Measurements from ENCODE around the gene KIAA1755.

Gene KIAA1755

GRCh38 chr20:38171675-38172043, 88.9 kb downstream of the KIAA1755 start:
- no peak overlapping the region for H3K4me3 ChIP-seq (ENCODE audit: low read depth, low read length)
- no peaks in the 10 kb centered on the region for H3K27me3 ChIP-seq (replicated peaks)
- DNase-seq, result no peak
- TF ChIP-seq CTCF (IDR thresholded peaks at IDR 0.05; ENCODE audit: low read depth, low read length, missing control alignments), result no peak
- peak overlapping the region; percentile 60 for H3K27ac ChIP-seq
- in situ Hi-C loops (cut with HindIII; ENCODE audit: low pct_ligation_motif_present, low sequenced_read_pairs), result no loop called here
- H3K36me3 ChIP-seq (replicated peaks), result no peaks in the 10 kb centered on the region

GRCh38 chr20:38170826-38171674, 89.5 kb downstream of the KIAA1755 start:
- Histone ChIP-seq H3K27me3 (replicated peaks) (no peaks in the 10 kb centered on the region), H3K27ac (peak overlapping the region; percentile 60), H3K36me3 (replicated peaks) (no peaks in the 10 kb centered on the region), H3K4me3 (ENCODE audit: low read depth, low read length) (no peak overlapping the region)
- TF ChIP-seq CTCF (IDR thresholded peaks at IDR 0.05; ENCODE audit: low read depth, low read length, missing control alignments), result no peak
- in situ Hi-C loops (cut with HindIII; ENCODE audit: low pct_ligation_motif_present, low sequenced_read_pairs), result no loop called here
- peak; percentile 61 for DNase-seq

- no peak for TF ChIP-seq CTCF (IDR thresholded peaks at IDR 0.05; ENCODE audit: low read depth, low read length, missing control alignments)
- no peak overlapping the region for H3K4me3 ChIP-seq (ENCODE audit: low read depth, low read length)
- peak overlapping the region; percentile 60 for H3K27ac ChIP-seq
- no peaks in the 10 kb centered on the region for H3K36me3 ChIP-seq (replicated peaks)
- in situ Hi-C loops (cut with HindIII; ENCODE audit: low pct_ligation_motif_present, low sequenced_read_pairs), result no loop called here
- H3K27me3 ChIP-seq (replicated peaks), result no peaks in the 10 kb centered on the region
- DNase-seq, result no peak
Measured at GRCh38 chr20:38170219-38170825, 90.2 kb downstream of the KIAA1755 start.

- Histone ChIP-seq H3K36me3 (replicated peaks) (no peaks in the 10 kb centered on the region), H3K4me3 (ENCODE audit: low read depth, low read length) (no peak overlapping the region), H3K27ac (no peak overlapping the region), H3K27me3 (replicated peaks) (no peaks in the 10 kb centered on the region)
- TF ChIP-seq CTCF (IDR thresholded peaks at IDR 0.05; ENCODE audit: low read depth, low read length, missing control alignments), result no peak
- in situ Hi-C loops (cut with HindIII; ENCODE audit: low pct_ligation_motif_present, low sequenced_read_pairs), result no loop called here
- no peak for DNase-seq
Measured at GRCh38 chr20:38169636-38170193, 90.8 kb downstream of the KIAA1755 start.

- Histone ChIP-seq H3K4me3 (ENCODE audit: low read depth, low read length) (no peak overlapping the region), H3K36me3 (replicated peaks) (no peaks in the 10 kb centered on the region), H3K27ac (peak overlapping the region; percentile 53), H3K27me3 (replicated peaks) (no peaks in the 10 kb centered on the region)
- in situ Hi-C loops (cut with HindIII; ENCODE audit: low pct_ligation_motif_present, low sequenced_read_pairs), result no loop called here
- TF ChIP-seq CTCF (IDR thresholded peaks at IDR 0.05; ENCODE audit: low read depth, low read length, missing control alignments), result no peak
- no peak for DNase-seq
Measured at GRCh38 chr20:38168791-38169589, 91.5 kb downstream of the KIAA1755 start.

Data from brain microvascular endothelial cell (primary cell).